ENCODE results near the gene PAGE2B.
"Not testable (repeated sequence)": the region's sequence is repeated elsewhere in the genome, so short reads cannot be mapped to it uniquely, and the experiment has no call there.

PAGE2B gene

GRCh38 chrX:55111578-55112254 is 36.9 kb downstream of the PAGE2B start:
- no peak for DNase-seq

- DNase-seq, result not testable (repeated sequence)
Measured at GRCh38 chrX:55116589-55116988, 41.8 kb downstream of the PAGE2B start.

- peak; percentile 10 for DNase-seq
Measured at GRCh38 chrX:55118574-55118973, 43.7 kb downstream of the PAGE2B start.

- DNase-seq, result no peak
Measured at GRCh38 chrX:55119271-55119670, 44.4 kb downstream of the PAGE2B start.

- DNase-seq, result no peak
Measured at GRCh38 chrX:55119712-55120111, 44.9 kb downstream of the PAGE2B start.

GRCh38 chrX:55120761-55121358 is 46.0 kb downstream of the PAGE2B start:
- no peak for DNase-seq

GRCh38 chrX:55123900-55124299 is 49.1 kb downstream of the PAGE2B start:
- no peak for DNase-seq

- DNase-seq, result no peak
Measured at GRCh38 chrX:55127692-55128091, 52.9 kb downstream of the PAGE2B start.

Data from central memory CD4-positive, alpha-beta T cell (primary cell).